ENCODE data around the gene SESTD1. TPM values are rescaled to one million over a fixed set of nuclear protein-coding genes. Genes with fewer than 3 reads are reported as not detected.

The SESTD1 gene
- polyA plus RNA-seq, 1 donor from 2014 or later, result 39.5 TPM

GRCh38 chr2:179181002-179181401 lies 83.6 kb downstream of the SESTD1 start (continued):
- TF ChIP-seq RAD21 (conservative IDR thresholded peaks at IDR 0.05) (no peak), TAF1 (IDR thresholded peaks at IDR 0.05; ENCODE audit: low read depth) (no peak), MXI1 (conservative IDR thresholded peaks at IDR 0.05; ENCODE audit: poor library complexity, severe bottlenecking) (no peak)

GRCh38 chr2:179180242-179180641 lies 84.4 kb downstream of the SESTD1 start:
- Histone ChIP-seq H3K4me3 (ENCODE audit: low read length) (no peak overlapping the region), H3K4me2 (ENCODE audit: low read length) (no peak overlapping the region), H3K36me3 (ENCODE audit: insufficient read depth, low read length) (peaks cover 5% of the 10 kb centered on the region), H3K9me3 (ENCODE audit: low read length) (no peaks in the 10 kb centered on the region), H3K9me2 (ENCODE audit: insufficient read depth, low read length) (no peaks in the 10 kb centered on the region), H2AFZ (ENCODE audit: low read depth, low read length) (no peak overlapping the region), H3K79me2 (replicated peaks; ENCODE audit: insufficient read depth, low read length) (peaks cover 16% of the 10 kb centered on the region), H3K27me3 (ENCODE audit: insufficient read depth, low read depth, low read length) (no peaks in the 10 kb centered on the region), H4K20me1 (ENCODE audit: insufficient read depth) (no peaks in the 10 kb centered on the region), H3K27ac (ENCODE audit: low read length) (no peak overlapping the region), H3K9ac (ENCODE audit: low read length) (no peak overlapping the region), H3F3A (ENCODE audit: insufficient read depth, low read length, poor library complexity, severe bottlenecking) (no peaks in the 10 kb centered on the region)
- TF ChIP-seq SMC3 (conservative IDR thresholded peaks at IDR 0.05; ENCODE audit: poor library complexity), result no peak
- no peak for TF ChIP-seq EP300 (conservative IDR thresholded peaks at IDR 0.05; ENCODE audit: poor library complexity, severe bottlenecking)
- TF ChIP-seq REST (IDR thresholded peaks at IDR 0.05; ENCODE audit: borderline replicate concordance), result no peak
- TF ChIP-seq, protein P1, sequence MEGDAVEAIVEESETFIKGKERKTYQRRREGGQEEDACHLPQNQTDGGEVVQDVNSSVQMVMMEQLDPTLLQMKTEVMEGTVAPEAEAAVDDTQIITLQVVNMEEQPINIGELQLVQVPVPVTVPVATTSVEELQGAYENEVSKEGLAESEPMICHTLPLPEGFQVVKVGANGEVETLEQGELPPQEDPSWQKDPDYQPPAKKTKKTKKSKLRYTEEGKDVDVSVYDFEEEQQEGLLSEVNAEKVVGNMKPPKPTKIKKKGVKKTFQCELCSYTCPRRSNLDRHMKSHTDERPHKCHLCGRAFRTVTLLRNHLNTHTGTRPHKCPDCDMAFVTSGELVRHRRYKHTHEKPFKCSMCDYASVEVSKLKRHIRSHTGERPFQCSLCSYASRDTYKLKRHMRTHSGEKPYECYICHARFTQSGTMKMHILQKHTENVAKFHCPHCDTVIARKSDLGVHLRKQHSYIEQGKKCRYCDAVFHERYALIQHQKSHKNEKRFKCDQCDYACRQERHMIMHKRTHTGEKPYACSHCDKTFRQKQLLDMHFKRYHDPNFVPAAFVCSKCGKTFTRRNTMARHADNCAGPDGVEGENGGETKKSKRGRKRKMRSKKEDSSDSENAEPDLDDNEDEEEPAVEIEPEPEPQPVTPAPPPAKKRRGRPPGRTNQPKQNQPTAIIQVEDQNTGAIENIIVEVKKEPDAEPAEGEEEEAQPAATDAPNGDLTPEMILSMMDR (IDR thresholded peaks at IDR 0.05; ENCODE audit: poor library complexity, severe bottlenecking), result no peak
- no peak for TF ChIP-seq EZH2 (IDR thresholded peaks at IDR 0.05; ENCODE audit: borderline replicate concordance, insufficient read depth, low read length, poor library complexity, severe bottlenecking)
- no peak for TF ChIP-seq RAD21 (conservative IDR thresholded peaks at IDR 0.05)
- TF ChIP-seq POLR2AphosphoS5 (IDR thresholded peaks at IDR 0.05), result no peak
- no peak for TF ChIP-seq MXI1 (conservative IDR thresholded peaks at IDR 0.05; ENCODE audit: poor library complexity, severe bottlenecking)
- TF ChIP-seq TAF1 (IDR thresholded peaks at IDR 0.05; ENCODE audit: low read depth), result no peak

- peaks cover 12% of the 10 kb centered on the region for H3K79me2 ChIP-seq (replicated peaks; ENCODE audit: insufficient read depth, low read length)
- H3K9me3 ChIP-seq (ENCODE audit: low read length), result no peaks in the 10 kb centered on the region
- H3K27me3 ChIP-seq (ENCODE audit: insufficient read depth, low read depth, low read length), result no peaks in the 10 kb centered on the region
- H3K27ac ChIP-seq (ENCODE audit: low read length), result no peak overlapping the region
- no peaks in the 10 kb centered on the region for H3K9me2 ChIP-seq (ENCODE audit: insufficient read depth, low read length)
- no peak for TF ChIP-seq POLR2AphosphoS5 (IDR thresholded peaks at IDR 0.05)
- no peak for TF ChIP-seq TAF1 (IDR thresholded peaks at IDR 0.05; ENCODE audit: low read depth)
- TF ChIP-seq SMC3 (conservative IDR thresholded peaks at IDR 0.05; ENCODE audit: poor library complexity), result no peak
- no peak for TF ChIP-seq MXI1 (conservative IDR thresholded peaks at IDR 0.05; ENCODE audit: poor library complexity, severe bottlenecking)
- TF ChIP-seq RAD21 (conservative IDR thresholded peaks at IDR 0.05), result no peak
- no peak for TF ChIP-seq REST (IDR thresholded peaks at IDR 0.05; ENCODE audit: borderline replicate concordance)
- TF ChIP-seq, protein P1 (IDR thresholded peaks at IDR 0.05; ENCODE audit: poor library complexity, severe bottlenecking), result no peak
- TF ChIP-seq EP300 (conservative IDR thresholded peaks at IDR 0.05; ENCODE audit: poor library complexity, severe bottlenecking), result no peak
- TF ChIP-seq EZH2 (IDR thresholded peaks at IDR 0.05; ENCODE audit: borderline replicate concordance, insufficient read depth, low read length, poor library complexity, severe bottlenecking), result no peak
- no peaks in the 10 kb centered on the region for H4K20me1 ChIP-seq (ENCODE audit: insufficient read depth)
- H3F3A ChIP-seq (ENCODE audit: insufficient read depth, low read length, poor library complexity, severe bottlenecking), result no peaks in the 10 kb centered on the region
- H3K4me3 ChIP-seq (ENCODE audit: low read length), result no peak overlapping the region
- H3K4me2 ChIP-seq (ENCODE audit: low read length), result no peak overlapping the region
- H3K36me3 ChIP-seq (ENCODE audit: insufficient read depth, low read length), result peaks cover 5% of the 10 kb centered on the region
- H3K9ac ChIP-seq (ENCODE audit: low read length), result no peak overlapping the region
- no peak overlapping the region for H2AFZ ChIP-seq (ENCODE audit: low read depth, low read length)
Measured at GRCh38 chr2:179179719-179180118, 84.9 kb downstream of the SESTD1 start.

Data from neural cell (in vitro differentiated cells).